GM10266 (cell line): Measurements from ENCODE around the gene AP2A2.

ENCODE experiments used
- DNase-seq: peaks from one replicate; pipeline ENCODE4 v3.0.0; 2012; ENCODE audit errors: extremely low spot score
- TF ChIP-seq, protein P1 (sequence below): IDR thresholded peaks from 2 replicates; pipeline ENCODE4 v1.5.1; 2012; ENCODE audit warnings: mild to moderate bottlenecking, low read depth; ENCODE audit not compliant: control insufficient read depth, insufficient read depth; ENCODE audit errors: missing control alignments

The AP2A2 gene

DNA sequence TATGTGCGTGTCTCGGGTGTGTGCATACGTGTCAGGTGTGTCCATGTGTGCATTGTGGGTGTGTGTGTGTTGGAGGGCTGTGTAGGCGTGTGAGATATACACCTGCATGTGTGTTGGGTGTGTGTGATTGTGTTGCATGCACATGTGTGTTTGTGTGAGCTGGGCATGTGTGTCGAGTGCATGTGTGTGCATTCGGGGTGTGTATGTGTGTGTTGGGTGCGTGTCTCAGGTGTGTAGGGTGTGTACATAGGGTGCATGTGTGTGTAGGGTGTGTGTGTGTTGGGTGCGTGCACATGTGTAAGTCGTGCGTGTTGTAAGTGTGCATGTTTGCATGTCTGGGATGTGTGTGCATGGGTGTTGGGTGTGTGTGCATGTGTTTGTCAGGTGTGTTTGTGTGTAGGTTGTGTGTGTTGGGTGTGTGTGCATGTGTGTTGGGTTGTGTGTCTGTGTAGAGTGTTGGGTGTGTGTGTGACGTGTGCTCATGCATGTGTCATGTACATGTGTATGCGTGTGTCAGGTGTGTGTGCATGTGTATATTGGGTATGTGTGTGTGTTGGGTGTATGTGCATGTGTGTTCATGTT lies 106.7 kb downstream of the AP2A2 start:
- TF ChIP-seq, protein P1, sequence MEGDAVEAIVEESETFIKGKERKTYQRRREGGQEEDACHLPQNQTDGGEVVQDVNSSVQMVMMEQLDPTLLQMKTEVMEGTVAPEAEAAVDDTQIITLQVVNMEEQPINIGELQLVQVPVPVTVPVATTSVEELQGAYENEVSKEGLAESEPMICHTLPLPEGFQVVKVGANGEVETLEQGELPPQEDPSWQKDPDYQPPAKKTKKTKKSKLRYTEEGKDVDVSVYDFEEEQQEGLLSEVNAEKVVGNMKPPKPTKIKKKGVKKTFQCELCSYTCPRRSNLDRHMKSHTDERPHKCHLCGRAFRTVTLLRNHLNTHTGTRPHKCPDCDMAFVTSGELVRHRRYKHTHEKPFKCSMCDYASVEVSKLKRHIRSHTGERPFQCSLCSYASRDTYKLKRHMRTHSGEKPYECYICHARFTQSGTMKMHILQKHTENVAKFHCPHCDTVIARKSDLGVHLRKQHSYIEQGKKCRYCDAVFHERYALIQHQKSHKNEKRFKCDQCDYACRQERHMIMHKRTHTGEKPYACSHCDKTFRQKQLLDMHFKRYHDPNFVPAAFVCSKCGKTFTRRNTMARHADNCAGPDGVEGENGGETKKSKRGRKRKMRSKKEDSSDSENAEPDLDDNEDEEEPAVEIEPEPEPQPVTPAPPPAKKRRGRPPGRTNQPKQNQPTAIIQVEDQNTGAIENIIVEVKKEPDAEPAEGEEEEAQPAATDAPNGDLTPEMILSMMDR: no peak
- no peak for DNase-seq

DNA sequence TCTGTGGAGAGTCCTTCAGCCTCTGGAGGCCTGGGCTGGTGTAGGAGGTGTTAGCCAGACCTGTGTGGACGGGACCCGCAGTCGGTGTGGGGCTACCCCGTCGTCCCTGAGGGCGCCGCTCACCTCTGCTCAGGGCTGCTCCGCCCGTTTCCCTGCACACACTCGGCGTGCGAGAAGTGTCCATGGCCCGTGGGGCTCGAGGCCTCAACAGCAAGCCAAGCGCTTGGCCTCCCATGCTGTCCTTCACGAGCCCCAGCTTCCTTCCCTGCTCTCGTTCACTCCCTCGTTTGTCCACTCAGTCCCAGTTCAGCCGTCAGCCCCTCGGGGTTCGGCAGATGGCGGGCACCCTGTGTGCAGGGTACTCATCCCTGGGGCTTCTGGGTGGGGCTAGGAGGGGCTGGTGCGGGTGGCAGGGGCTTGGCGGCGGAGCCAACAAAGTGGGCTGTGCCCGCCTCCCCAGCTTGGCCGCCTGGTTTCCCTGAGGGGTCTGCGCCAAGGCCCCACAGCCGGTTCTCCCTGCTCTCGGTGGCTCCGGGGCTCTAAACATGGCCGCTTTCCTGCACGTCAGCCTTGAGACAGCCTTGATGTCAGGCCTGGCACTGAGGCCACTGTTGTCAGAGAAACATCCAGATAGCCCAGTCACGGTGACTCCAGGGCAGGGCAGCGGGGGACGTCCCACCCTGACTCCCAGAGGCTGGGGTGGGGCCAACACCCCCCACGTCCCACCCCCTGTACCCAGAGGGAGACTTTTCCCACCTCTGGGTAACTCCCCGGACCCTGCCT lies 107.5 kb downstream of the AP2A2 start:
- TF ChIP-seq, protein P1: no peak
- DNase-seq: no peak

DNA sequence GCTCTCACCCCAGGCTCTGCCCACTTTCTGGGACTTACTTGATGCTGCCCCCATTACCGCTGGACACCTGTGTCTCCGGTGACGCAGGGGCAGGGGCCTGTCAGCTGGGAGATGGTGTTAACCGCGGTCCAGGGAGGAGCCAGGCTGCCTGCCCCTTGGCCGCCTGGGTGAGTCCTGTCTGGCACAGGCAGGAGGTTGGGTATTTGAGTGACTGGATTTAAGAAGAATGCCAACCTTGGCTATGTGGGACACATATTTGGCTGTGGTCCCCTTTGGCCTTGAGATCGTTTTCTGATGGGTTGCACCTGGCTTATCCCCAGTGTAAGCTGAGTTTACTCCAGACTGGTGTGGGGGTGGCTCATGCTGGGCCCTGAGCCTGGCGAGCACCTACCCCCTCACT lies 108.3 kb downstream of the AP2A2 start:
- no peak for DNase-seq
- TF ChIP-seq, protein P1: no peak

DNA sequence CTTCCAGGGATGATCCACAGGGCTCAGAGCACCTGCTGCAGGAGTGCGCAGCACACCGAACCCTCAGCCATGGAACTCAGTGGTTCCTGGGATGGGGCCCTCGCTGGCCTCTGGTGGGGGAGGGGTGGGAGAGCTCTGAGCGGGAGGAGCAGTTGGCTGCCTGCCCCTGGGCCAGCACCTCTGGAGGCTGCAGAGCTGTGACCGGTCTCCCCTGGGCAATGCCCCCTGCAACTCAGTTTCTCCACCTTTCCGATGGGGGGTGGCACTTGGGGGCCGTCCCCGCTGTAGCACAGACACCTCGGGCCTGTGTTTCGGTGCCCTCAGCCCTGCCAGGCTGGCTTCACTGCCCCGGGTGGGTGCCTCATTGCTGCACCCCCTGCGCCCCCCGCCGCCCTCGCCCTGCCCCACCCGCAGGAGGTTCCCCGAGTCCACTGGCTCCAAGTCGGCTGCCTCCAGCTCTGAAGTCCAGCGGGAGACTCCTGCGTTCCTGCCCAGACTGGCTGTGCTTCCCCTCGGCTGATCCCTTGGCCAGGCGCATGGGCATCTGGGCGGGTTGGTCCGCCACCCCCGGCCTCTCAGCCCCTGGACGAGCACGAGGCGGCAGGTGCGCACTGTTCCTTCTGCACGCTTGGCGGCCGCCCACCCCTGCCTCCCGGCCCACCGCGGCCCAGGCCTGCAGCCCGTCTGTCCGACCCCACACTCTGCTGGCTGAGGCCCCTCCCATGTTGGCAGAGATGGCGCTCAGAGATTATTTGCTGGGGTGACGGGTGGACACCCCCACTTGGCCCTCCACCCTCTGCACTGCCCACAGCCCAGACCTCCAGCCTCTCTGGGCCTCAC lies 109.0 kb downstream of the AP2A2 start:
- TF ChIP-seq, protein P1: no peak
- no peak for DNase-seq

DNA sequence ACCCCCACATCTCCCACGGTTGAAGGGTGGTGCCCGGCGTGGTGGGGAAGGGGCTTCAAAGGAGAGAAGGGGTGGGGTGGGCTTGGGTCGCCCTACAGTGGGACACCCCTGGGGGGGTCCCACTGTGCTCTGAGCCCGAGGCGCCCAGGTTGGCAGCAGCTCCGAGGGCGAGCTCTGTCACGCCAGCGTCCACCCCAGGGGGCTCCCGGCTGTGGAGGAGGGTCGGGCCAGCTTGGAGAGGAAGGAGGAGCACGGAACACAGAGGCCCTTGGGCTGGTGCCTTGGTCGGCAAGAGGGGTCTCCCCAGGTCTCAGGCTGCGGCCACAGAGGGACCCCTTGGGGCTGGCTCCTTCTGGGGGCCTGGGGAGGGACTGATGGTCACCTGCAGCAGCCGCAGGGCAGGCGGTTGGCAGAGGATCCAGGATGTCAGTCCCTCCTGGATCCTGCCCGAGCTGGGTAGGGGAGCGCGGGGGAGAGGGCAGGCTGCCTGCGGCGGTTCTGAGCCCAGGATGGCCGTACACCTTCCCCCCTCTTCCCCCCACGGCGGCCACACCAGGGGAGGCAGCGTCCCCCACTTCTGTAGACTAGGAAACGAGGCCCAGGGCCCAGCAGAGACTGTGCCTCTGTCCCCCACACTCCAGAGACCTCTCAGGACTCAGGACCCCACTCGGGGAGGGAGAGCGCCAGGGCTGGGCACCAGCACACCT lies 110.1 kb downstream of the AP2A2 start:
- TF ChIP-seq, protein P1: no peak
- no peak for DNase-seq

DNA sequence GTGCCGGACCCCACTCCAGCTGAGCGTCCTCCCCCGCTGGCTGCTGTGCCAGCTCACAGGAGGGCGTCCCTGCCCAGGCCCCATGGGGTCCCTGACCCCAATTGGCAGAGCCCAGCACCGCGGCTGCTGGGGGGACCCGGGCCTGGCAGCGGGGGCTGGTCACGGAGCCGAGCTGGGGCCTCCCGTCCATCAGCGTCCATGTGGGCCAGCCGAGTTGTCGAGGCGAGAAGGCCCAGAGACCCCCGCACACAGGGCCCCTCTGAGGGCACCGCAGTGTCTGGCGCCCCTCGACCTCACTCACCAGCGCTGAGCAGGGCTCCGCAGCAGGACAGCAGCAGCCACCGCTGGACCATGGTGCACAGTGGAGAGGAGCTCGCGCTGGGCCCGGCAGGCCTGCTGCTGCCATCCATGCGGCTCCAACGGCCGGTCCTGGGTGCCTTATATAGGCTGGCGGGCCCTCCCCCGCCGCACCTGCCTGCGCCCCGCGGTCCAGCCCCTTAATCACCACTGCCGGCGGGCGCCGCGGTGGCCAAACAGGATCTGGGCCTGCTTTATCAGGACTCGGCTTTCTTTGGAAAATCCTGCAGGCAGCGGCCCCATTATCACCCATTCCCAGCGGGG lies 110.7 kb downstream of the AP2A2 start, which contains the start of gene MUC6:
TSS of gene MUC6 (minus strand) at position 416 of the 621 bp plus-strand sequence. CDS start at position 353, 63 bp downstream.
- TF ChIP-seq, protein P1: no peak
- no peak for DNase-seq
